HG03469 (cell line): Measurements from ENCODE around the gene TRIM45.
"Not testable (repeated sequence)": the region's sequence is repeated elsewhere in the genome, so short reads cannot be mapped to it uniquely, and the experiment has no call there.

Source experiments
- ATAC-seq: cut with Tn5 transposase; IDR thresholded peaks from one replicate; pipeline ENCODE4 v1.9.1; 2021; ENCODE audit warnings: mild to moderate bottlenecking, moderate library complexity, moderate number of reproducible peaks; ENCODE audit not compliant: unreplicated experiment

The TRIM45 gene

DNA sequence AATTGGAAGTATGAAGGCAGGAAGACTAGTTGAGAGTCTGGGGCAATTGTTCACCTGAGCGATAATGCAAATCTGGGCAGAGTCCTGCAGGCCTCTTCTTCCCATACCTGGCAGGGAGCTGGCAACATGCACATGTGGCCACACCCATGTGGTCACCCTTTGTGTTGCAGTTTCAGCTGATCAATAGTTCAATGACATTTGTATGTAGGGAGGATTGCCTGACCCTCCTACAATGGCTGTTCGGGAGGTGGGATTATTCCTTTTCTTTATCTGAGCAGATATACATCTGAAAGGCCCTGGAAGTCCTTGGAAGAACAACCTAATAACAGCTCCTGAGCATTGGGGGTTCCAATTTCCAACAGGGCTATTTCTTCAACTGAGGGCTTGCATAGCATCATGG is 15.2 kb upstream of the TRIM45 start:
- no peak for ATAC-seq

DNA sequence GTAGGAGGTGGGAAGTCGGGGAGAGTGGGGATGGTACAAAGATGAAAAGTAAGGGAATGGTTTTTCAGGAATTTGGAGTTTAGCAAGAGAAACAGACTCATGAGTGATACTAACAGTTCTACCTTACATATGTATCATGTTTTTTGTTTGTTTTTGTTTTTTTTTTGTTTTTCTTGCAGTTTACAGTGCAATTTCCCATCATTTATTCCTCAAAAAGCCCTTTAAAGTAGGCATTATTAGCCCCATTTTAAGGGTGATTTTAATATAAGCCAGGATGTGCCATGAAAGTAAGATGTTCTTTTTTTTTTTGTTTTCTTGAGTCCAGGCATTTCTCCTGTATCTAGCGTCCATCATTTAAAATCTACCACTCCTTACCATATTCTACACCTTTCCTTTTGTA is 13.8 kb upstream of the TRIM45 start:
- ATAC-seq = no peak

DNA sequence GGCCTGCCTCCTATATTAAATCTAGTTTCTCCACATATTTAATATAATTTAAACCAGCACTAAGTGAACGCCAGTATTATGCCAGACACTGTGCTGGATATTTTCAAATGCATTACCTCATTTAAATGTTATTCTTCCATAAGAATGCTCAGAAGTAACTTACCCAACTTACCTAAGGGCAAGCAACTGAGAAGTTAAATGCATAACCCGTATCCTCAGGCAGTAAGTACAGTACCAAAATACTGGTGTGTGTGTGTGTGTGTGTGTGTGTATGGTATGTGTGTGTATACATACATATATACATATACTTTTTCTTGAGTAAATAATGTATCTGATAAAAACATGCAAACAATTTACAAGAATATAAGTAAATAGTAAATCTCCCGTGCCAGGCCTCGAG is 9.0 kb upstream of the TRIM45 start:
- no peak for ATAC-seq

DNA sequence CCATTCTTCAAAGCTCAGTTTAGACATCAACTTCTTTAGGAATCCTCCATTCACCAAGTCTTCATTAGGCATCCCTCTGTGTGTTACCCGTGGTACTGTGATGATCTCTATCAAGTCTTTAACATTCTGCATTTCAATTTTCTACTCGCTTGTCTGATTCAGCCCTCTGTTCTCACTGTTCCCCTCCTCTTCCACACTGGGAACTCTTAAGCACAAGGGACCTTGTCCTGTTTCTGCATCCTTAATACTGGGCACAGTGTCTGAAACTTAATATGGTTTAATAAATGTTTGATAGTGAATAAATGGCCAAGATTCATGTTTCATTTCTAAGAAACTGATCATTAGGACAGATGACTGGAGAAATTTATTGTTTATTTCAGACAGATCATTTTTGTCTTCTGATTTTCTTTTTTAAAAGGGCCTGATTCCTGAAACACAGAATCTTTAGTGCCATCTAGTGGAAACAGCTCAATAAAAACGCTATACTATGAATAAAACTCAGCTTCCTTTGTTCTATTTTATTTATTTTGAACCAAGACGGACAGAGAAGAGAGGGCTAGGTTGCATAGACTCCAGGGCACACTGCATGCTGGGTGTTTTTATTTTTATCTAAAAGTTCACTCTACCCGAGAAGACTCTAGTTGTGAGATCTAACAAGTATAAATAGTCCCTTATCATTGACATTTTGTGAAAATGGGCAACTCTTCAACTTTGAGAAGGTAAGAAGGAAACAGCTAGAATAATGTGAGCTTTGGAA is 7.0 kb upstream of the TRIM45 start:
- no peak for ATAC-seq

DNA sequence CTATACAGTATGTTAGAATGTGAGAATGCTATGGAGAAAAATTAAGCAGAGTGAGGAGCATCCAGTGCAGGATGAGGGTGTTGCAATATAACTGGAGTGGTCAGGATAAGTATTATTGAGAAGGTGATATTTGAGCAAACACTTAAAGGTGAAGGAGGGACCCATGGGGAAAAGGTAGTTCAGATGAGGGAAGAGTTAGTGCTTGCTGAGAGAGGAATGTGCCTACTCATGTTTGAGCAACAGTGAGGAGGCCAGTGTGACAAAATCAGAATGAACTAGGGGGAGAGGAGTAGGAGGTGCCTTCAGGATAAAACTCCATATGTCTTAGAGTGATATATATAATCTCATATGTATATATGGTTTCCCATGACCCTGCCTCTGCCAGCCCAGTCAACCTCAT is 6.2 kb upstream of the TRIM45 start:
- ATAC-seq = no peak

DNA sequence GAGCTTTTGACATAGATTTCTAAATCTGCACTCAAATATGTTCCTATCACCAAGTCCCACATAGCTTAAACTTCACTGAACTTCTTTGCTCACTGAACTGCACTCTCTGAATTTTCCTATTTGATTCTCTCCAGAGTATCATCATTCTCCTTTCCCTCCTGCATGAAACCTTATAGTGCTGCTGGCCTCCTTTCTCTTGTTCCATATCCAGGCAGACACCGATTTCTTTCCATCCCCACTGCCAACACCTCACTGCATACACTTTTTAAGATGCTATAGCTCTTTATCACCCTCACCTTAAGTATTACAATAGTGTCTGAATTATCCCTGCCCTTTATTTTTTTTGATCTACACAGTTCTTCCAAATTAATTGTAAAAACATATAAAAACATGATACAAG is 3.1 kb upstream of the TRIM45 start:
- no peak for ATAC-seq

DNA sequence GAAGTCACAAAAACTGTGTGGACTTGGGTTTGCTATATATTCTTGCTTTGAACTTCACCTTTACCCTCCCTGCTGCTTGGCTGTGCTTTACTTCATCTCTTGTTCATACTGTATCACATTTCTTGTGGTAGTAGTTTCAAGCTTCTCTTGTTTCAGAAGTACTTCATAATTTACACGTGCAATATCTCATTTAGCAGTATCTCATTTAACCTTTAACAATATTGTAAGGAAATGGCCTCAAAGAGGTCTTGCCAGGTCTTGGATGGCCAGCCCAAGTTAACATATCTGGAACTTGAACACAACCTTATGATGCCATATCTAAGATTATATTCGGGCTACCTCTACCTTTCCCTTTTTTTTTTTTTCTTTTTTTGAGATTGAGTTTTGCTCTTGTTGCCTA is 1.7 kb upstream of the TRIM45 start:
- no peak for ATAC-seq

DNA sequence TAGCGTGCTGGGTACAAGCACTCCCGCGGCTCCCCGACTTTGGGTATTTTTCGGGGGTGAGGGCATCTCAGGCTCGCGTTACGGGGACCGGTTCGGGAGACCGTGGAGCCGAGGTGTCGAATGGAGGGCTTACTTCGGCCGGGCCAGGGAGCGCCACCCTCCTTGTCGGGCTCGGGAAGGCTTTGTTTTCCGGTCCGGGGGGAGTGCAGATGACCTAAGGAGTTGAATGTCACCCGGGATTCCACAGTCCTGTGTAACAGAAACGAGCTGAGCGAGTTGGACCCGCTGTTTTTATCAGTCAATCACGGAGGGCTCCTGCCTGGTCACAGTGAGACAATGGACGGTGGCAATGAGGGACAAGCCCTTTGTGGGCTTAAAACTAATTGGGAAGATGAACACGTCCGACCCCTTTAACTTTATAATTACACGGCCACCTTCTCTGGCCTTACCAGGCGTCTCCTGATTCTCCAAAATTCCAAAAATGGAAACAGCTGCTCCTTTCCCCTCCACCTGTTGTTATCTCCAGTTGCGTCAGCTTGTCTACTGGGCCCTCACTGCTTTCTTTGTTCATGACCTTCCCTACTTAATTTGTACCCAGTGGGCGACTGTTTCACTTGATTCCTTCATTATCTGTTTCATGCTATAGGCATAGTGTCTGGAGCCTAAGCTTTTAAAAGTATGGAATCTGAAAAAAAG is 929 bp upstream of the TRIM45 start:
- ATAC-seq = no peak

DNA sequence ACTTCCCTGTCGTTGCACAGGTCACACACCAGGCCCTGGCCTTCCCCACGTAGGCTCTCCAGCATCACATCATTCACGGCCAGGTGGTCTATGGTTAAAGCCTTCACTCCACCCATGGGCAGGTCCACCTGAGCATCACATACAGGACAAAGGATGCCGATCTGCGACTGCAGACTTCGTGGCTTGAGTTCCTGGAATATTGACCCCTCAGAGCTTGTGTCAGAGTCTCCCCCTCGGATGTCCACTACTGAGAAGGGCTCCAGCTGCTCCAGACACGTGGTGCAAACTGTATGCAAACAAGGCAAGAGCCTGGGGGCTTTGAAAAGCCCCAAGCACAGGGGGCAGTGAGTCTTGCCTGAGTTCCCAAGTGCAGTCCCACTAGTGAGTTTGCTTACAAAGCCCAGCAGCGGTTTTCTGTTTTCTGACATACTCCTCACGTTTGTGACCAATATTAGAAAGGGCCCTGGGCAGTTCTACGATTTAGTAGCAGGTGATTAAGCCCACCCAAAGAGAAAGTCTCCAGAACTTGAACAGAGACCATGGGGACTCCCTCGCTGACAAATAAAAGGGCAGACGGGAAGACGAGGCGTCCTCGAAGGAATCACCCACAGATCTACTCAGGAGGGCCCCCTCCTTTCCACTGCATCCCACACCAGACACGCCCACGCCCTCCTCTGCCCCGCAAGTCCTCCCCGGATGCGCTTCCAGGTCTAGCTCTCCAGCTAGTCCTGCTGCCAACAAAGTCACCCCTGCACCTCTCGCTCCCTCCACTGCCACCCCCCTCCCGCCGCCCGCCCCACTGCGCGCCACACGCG is 568 bp downstream of the TRIM45 start:
- no peak for ATAC-seq

DNA sequence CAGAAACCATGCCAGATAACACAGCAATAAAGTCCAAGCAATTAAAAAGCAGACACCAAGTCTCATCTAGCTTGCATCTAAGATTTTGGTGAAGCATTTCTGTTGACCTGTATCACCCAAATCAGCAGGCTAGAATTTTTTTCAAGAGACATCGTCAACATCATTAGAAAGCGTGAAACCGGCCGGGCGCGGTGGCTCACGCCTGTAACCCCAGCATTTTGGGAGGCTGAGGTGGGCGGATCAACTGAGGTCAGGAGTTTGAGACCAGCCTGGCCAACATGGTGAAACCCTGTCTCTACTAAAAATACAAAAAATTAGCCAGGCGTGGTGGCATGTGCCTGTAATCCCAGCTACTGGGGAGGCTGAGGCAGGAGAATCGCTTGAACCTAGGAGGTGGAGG is 2.4 kb downstream of the TRIM45 start:
- not testable (repeated sequence) for ATAC-seq

DNA sequence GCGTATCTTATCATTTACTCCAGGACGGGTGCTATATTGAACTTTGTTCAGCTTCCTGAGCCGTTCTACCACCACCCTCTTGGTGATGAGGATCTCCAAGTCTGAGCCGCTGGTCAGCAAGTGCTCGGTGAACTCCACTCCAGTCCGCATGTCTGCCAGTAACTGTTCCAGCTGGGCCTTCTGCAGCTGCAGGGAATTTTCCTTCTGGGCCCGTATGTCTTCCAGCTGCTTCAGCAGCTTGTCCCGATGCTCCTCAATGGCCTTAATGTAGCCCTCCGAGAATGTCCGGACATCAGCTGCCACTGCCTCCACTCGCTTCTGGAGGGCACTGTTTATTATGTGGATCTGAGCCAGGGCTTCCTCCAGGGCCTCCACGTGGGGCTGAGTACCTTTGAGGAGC is 3.4 kb downstream of the TRIM45 start:
- ATAC-seq = no peak

DNA sequence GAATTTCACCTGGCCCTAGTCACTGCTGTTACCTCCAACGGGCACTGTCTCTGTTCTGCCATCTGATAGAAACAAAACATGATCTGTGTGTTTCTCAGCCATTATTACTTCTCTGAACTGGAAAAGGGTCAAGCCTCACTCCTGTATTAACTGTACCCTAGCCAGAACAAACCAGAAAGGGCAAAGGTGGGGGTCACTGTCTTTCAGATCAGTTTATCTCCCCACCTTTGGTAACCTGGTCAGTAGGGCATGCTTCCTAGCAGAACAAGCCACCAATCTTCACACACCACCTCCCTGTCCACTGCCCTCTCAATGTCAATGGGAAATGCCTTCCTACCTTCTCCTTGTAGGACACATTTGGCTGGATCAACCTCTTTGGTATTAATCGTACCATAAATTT is 3.9 kb downstream of the TRIM45 start:
- no peak for ATAC-seq

DNA sequence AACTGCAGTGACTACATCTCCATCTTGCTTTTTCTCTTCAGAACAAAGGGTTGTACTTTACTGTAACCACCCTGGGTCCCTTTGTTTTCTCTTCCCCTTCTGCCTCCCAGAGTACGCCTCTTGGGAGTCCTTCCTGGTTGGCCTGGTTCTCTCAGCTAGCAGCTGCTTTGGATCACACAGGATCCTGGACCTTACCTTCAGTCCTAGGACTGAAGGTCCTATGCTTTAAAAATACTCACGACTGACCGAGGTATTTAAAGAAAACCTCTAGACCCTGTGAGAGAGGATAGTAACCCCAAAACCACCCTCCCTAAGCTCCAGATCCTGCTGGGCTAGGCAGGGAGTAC is 4.8 kb downstream of the TRIM45 start:
- no peak for ATAC-seq

DNA sequence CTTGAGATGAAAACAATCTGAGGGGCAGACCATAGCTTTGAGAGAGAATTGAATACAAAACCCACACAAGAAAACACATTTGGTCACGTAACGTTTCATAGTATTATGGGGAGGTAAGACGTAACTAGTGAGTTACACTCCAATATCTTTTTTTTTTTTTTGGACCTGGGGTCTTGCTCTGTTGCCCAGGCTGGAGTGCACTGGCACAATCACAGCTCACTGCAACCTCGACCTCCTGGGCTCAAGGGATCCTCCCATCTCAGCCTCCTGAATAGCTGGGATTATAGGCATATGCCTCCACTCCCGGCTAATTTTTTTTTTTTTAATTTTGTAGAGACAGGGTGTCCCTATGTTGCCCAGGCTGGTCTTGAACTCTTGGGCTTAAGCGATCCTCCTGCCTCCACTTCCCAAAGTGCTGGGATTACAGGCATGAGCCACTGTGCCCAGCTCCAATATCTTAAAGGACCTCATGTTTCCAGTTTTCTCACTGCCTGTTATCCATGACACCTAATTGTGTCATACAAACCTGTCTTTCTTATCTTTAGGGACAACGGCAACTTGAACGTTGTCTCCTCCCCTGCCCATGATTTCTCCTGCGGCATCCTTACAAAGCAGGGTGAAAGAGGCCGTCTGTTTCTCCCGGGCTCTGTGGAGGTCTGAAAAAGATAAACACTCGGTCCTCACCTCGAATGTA is 5.3 kb downstream of the TRIM45 start:
- ATAC-seq = no peak

DNA sequence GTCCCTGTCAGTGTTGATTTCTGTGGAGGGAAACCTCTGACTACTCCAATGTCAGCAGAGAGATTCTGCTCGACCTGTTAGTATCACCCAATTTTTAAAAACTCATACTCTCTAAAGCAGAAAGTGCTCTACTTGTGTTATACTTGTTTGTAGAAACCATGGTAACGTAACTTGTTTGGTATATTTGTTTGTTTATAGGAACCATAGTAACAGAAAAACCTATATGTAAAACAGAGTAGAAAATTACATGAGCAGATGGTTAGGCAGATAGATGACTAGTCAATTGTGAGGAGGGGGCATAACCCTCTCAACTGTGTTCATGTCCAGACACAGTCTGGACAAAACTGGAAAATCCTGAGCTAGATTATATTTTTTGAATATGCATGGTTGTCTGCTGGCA is 6.7 kb downstream of the TRIM45 start:
- ATAC-seq = no peak

DNA sequence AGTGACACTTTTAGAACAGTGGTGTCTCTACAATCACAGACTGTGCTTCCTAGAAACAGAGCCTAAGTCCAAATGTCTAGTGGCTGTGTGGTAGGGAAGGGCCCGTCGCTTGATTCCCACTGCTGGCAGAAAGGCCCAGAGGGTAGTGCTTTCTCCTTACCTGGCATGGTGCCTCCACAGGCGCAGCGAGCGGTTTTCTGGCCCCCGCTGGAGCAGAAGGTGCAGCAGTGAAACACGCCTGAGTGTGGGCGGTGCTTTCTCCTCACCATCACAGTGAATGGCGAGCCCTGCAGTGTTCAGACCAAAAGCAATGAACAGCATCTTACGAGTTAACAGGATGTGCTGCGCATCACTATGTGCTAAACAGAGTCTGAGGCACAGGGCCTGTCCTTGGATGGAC is 8.3 kb downstream of the TRIM45 start:
- ATAC-seq = no peak

DNA sequence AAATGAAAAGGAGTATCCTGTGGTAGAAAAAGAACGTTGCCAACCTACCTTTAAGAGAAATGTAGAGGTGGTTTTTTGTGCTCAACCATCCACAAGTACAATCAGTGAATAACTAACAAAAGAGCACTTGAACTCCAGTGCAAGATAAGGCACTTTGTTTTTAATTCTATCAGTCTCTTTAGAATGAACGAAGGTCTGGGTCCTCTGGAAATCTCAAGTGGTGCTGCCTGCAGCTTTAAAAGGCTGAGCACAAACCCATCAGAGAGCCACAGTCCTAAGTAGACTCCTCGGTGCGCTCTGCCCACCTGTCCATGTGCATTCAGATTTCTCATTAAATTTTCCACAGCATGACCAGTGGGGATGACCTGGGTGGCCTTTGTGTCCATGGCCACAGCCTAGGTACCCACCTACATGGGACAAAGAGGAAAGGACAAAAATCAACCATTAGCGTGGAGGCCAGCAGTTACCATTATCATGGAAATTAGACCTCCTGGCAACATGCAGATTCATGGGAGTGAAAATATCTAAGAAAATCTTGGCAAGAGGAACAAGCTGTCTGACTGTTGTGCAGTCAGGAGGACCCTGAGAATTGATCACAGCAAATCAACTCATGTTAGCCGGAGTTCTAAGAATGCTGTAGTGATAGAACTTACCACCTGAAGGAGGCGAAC is 9.4 kb downstream of the TRIM45 start:
- ATAC-seq = no peak

DNA sequence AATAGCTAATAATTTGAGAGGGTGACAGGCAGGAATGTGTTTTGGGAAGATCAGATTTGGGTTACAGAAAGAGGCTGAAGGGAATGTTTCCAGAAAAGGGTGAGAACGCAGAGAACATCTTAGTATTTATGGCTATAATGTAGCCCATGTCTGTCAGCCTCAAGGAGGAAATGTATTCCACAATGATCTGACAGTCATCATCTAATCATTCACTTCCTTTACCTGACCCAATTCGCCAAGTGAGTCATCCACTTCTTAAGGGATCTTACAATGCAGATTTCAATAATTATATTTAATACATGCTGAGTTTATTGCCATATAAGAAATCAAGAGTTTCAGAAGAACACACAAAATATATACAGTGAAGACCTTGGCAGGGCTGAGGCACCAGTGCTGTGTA is 10.8 kb downstream of the TRIM45 start:
- ATAC-seq = no peak

DNA sequence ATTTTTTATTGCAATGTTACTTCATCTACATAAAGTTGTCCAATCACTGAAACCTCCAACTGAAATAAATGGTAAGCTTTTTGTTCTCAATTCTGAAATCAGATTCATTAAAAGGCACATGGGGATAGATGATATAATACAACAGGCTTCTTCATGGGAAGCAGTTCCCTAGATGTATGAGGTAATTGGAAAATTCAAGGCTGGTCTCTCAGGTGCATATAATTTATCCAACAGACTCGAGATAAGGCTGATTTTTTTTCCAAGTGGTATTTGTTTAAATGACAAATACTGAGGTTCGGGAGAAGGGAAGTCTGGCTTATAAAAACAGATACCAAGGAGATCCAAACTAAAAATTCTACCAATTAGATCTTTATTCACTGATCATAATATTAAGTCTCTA is 14.2 kb downstream of the TRIM45 start:
- no peak for ATAC-seq

DNA sequence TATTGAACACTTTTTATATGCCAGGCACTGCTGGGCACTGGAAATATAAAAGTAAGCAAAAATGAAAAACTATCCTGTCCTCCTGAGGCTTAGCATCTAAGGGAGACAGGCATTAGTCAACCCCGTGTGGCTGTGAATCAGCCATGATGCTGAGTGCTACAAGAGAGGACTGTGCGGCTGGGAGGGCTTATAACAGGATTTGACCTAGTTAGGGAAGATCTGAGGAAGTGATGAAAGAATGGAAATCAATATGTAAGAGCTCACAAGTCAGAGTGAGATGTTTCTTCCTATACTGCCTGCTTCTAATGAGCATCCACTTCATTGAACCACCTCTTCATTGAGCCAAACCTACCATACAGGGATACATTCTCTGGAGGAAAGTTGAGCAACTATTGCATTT is 15.1 kb downstream of the TRIM45 start:
- no peak for ATAC-seq

DNA sequence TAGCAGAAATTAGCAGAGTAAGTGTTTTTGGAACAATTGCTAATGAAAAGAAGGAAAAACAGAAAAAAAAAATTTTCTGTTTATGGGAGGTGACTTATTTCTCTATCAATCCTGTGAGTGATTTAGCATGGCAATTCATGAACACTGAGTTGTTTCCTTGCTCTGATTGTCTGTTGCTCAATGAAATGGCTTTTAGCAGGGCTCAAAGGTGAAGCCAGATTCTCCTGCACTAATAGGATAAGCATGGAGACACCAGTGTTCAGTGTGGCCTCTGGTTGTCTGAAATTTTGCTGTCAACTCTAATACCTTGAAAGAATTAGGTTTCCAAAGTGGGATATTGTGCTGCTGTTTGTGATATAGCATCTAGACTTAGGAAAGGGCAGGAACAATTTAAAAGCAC is 15.8 kb downstream of the TRIM45 start:
- no peak for ATAC-seq
